Fibroblast of lung (primary cell): ENCODE measurements around the gene ZBTB8A.

ENCODE experiments used
- CTCF ChIP-seq, 2 donors: IDR thresholded peaks in 1 of 2; conservative IDR thresholded peaks in 1 of 2; 1 replicate in 1 of 2; 2 replicates in 1 of 2; pipeline ENCODE4 v1.5.1; 2011 to 2012; ENCODE audit warnings: low read length in 2 of 2, control low read depth in 1 of 2, inconsistent platforms in 1 of 2, low read depth in 1 of 2, mild to moderate bottlenecking in 1 of 2
- EZH2 ChIP-seq: IDR thresholded peaks from 2 replicates; pipeline ENCODE4 v1.5.1; 2012; ENCODE audit warnings: low read length, control low read depth, mild to moderate bottlenecking; ENCODE audit errors: missing control alignments

- TF ChIP-seq CTCF (conservative IDR thresholded peaks at IDR 0.05 in 1 of 2, IDR thresholded peaks at IDR 0.05 in 1 of 2; ENCODE audit: low read depth in 1 of 2, low read length in 2 of 2) (no peak), EZH2 (no peak)
Measured at GRCh38 chr1:32507021-32507420, 32.2 kb upstream of the ZBTB8A start.
